Purkinje cell (primary cell): ENCODE data around the gene RGS4. TPM values are rescaled to one million over a fixed set of nuclear protein-coding genes. Genes with fewer than 3 reads are reported as not detected.

Experiments
- polyA plus RNA-seq: library from polyadenylated mRNA; unstranded; fragments of >200 nt; fragmentation: Nextera tagmentation; gene quantifications from 2 replicates; pipeline ENCODE4 v1.2.1, GENCODE V29; 2014

RGS4 gene
- 2.1 and 105 TPM in 2 replicates for polyA plus RNA-seq

GRCh38 chr1:163069142-163069541 is at the start of gene RGS4:
Gene RGS4 (plus strand): TSS chr1:163069361. CDS start chr1:163069485, 124 bp downstream.

Other genes starting within 250 kb of the RGS4 start
- not detected in 2 replicates for gene CCDC190, start 208.2 kb upstream of the RGS4 start, polyA plus RNA-seq
- gene RGS5, start 133.6 kb downstream of the RGS4 start, polyA plus RNA-seq, result 5.9 and 10.6 TPM in 2 replicates